ENCODE data around the gene MTRF1.

DNA sequence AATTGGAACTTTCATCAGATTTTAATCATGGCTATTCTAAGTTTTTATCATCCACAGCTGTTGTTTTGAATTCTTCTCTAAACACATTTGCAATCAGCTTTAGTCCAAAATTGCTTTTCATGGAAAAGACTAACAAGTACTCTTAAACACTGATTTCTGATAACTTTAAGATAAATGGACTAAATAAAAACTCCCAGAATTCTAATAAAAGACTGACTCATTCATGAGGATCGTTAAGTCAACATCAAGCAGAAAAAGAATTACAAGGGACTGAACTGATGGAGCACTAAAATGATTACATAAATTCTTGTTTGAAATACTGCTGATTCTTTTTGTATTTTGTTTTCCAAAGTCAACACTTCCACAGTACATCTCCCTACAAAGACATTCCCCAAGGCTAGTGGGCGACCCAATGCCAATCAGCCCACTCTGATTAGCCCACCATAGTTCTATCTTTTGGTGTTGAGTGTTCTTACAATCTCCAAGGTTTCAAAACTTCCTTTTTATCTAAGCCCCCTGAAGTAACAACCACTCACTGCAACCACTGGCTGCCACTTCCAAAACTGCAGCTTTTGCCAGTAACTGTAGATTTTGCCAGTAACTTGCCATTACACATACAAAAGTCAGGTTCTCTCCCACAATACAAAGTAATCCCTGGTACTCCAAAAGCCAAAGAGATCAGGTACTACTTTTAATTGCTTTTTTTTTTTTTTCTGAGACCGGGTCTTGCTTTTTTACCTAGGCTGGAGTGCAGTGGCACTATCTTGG lies 33.7 kb upstream of the MTRF1 start:
- no peak for TF ChIP-seq CTCF (IDR thresholded peaks at IDR 0.05; ENCODE audit: low read depth, low read length)
- no peak for TF ChIP-seq MYC (IDR thresholded peaks at IDR 0.05; ENCODE audit: low read depth, low read length)
- TF ChIP-seq POLR2A (IDR thresholded peaks at IDR 0.05; ENCODE audit: extremely low read depth, insufficient read length): no peak

Measured in NB4 (cell line).